Erythroblast (primary cell): ENCODE results near the gene FCRL3.

Experiments
- GATA1 ChIP-seq: IDR thresholded peaks from 2 replicates; pipeline ENCODE4 v1.6.1; 2011; ENCODE audit warnings: low read depth, mild to moderate bottlenecking, control low read depth, low read length, moderate library complexity
- POLR2A ChIP-seq: IDR thresholded peaks from 2 replicates; pipeline ENCODE4 v1.6.1; 2011; ENCODE audit warnings: mild to moderate bottlenecking, low read length

- TF ChIP-seq POLR2A (no peak), GATA1 (no peak)
Measured at GRCh38 chr1:157641177-157641576, 59.4 kb downstream of the FCRL3 start.
